H1 (cell line): Measurements from ENCODE around the gene PDGFD. TPM values are rescaled to one million over a fixed set of nuclear protein-coding genes. Genes with fewer than 3 reads are reported as not detected.

Source experiments
- CTCF ChIA-PET: fragments of 300-600 bp; sonication (Branson Sonifier 250); formaldehyde crosslinking; loops from one replicate; lab custom pipeline; 2021; ENCODE audit not compliant: partially characterized antibody; lab: Charles Lee
- POLR2A ChIA-PET: fragments of 300-600 bp; sonication (Branson Sonifier 250); formaldehyde crosslinking; loops from one replicate; lab custom pipeline; 2021; ENCODE audit warnings: inconsistent platforms; ENCODE audit not compliant: partially characterized antibody; lab: Charles Lee
- DNase-seq, 2 experiments: peaks; one replicate each; pipeline versions ENCODE4 v3.0.0 to v3.0.0-alpha.2; 2010 to 2022; ENCODE audit warnings: low spot score in 2 of 2, low read depth in 1 of 2, mixed read lengths in 1 of 2
- FAIRE-seq: peaks from 2 replicates; lab custom pipeline; 2011; peaks lifted over from hg19 to GRCh38; lab: Jason Lieb, UNC
- H2AFZ ChIP-seq: 2 replicates; pipeline ENCODE4 v1.8.1; 2012; ENCODE audit warnings: low read length, inconsistent platforms
- H2AK5ac ChIP-seq: 2 replicates; pipeline ENCODE4 v1.6.1; 2013; ENCODE audit warnings: low read depth, low read length
- H2BK120ac ChIP-seq: replicated peaks from 2 replicates; pipeline ENCODE3; 2013; ENCODE audit warnings: low read depth, low read length, inconsistent platforms
- H2BK12ac ChIP-seq: 2 replicates; pipeline ENCODE4 v1.6.1; 2013; ENCODE audit warnings: low read depth, low read length
- H2BK15ac ChIP-seq: 2 replicates; pipeline ENCODE4 v1.6.1; 2013; ENCODE audit warnings: low read length
- H2BK20ac ChIP-seq: 2 replicates; pipeline ENCODE4 v1.6.1; 2013; ENCODE audit warnings: low read length
- H2BK5ac ChIP-seq: 2 replicates; pipeline ENCODE4 v1.6.1; 2013; ENCODE audit warnings: low read depth, low read length
- H3K14ac ChIP-seq: 2 replicates; pipeline ENCODE4 v1.6.1; 2013; ENCODE audit warnings: inconsistent platforms; ENCODE audit not compliant: insufficient read length
- H3K18ac ChIP-seq: 2 replicates; pipeline ENCODE4 v1.6.1; 2013; ENCODE audit warnings: low read length; ENCODE audit errors: extremely low read depth
- H3K23ac ChIP-seq: 2 replicates; pipeline ENCODE4 v1.6.1; 2013; ENCODE audit warnings: inconsistent platforms; ENCODE audit not compliant: insufficient read length
- H3K23me2 ChIP-seq: 2 replicates; pipeline ENCODE4 v1.6.1; 2013; ENCODE audit warnings: low read depth, low read length
- H3K27ac ChIP-seq: 2 replicates; pipeline ENCODE4 v1.6.1; 2011; ENCODE audit warnings: low read depth, low read length, inconsistent platforms
- H3K27me3 ChIP-seq, 4 experiments: replicated peaks in 1 of 4; 1 replicate in 1 of 4; 2 replicates in 3 of 4; pipeline versions ENCODE4 v1.6.1 to v1.8.1; 2011 to 2013; ENCODE audit warnings: low read length in 3 of 4, mild to moderate bottlenecking in 3 of 4, inconsistent platforms in 2 of 4, mixed read lengths in 2 of 4, moderate library complexity in 1 of 4; ENCODE audit not compliant: control insufficient read depth in 3 of 4, insufficient read depth in 3 of 4; ENCODE audit errors: extremely low read depth in 1 of 4
- H3K36me3 ChIP-seq, 4 experiments: 2 replicates each; pipeline versions ENCODE4 v1.6.1 to v1.8.1; 2011 to 2013; ENCODE audit warnings: mild to moderate bottlenecking in 4 of 4, low read length in 3 of 4, moderate library complexity in 2 of 4, control low read depth in 1 of 4, inconsistent platforms in 1 of 4; ENCODE audit not compliant: insufficient read depth in 4 of 4, control insufficient read depth in 2 of 4
- H3K4ac ChIP-seq: replicated peaks from 2 replicates; pipeline ENCODE3; 2013; ENCODE audit warnings: low read length, low read depth, mixed read lengths, inconsistent platforms; ENCODE audit not compliant: insufficient read length
- H3K4me1 ChIP-seq, 4 experiments: replicated peaks in 1 of 4; 1 replicate in 1 of 4; 2 replicates in 3 of 4; pipeline versions ENCODE4 v1.6.1 to v1.8.1; 2011 to 2013; ENCODE audit warnings: low read length in 3 of 4, inconsistent platforms in 2 of 4, mixed read lengths in 1 of 4; ENCODE audit not compliant: insufficient read depth in 4 of 4, control insufficient read depth in 3 of 4
- H3K4me2 ChIP-seq, 2 experiments: 2 replicates each; pipeline versions ENCODE4 v1.6.1 to v1.8.1; 2011 to 2013; ENCODE audit warnings: low read depth in 2 of 2, low read length in 2 of 2, control low read depth in 1 of 2, inconsistent platforms in 1 of 2, mild to moderate bottlenecking in 1 of 2; ENCODE audit not compliant: insufficient read depth in 1 of 2
- H3K4me3 ChIP-seq, 4 experiments: fragments of 200-600, 300-600 bp in 1 of 4; sonication (generic), shearing (Covaris generic), sonication (Bioruptor Twin) in 1 of 4; 2 replicates each; pipeline versions ENCODE4 v1.5.1 to v1.8.1; 2011 to 2016; ENCODE audit warnings: low read length in 4 of 4, low read depth in 3 of 4, control low read depth in 2 of 4, inconsistent platforms in 2 of 4, mild to moderate bottlenecking in 2 of 4, mixed read lengths in 1 of 4, moderate library complexity in 1 of 4; ENCODE audit not compliant: insufficient read depth in 2 of 4; ENCODE audit errors: extremely low read depth in 1 of 4
- H3K56ac ChIP-seq: replicated peaks from 2 replicates; pipeline ENCODE3; 2013; ENCODE audit warnings: low read depth, mild to moderate bottlenecking, mixed read lengths, low read length, inconsistent platforms; ENCODE audit not compliant: insufficient read length
- H3K79me1 ChIP-seq: 2 replicates; pipeline ENCODE4 v1.6.1; 2013; ENCODE audit warnings: low read depth, low read length, control low read depth
- H3K79me2 ChIP-seq, 2 experiments: 2 replicates each; pipeline versions ENCODE4 v1.6.1 to v1.8.1; 2012 to 2013; ENCODE audit warnings: low read length in 2 of 2, mild to moderate bottlenecking in 2 of 2, inconsistent platforms in 1 of 2; ENCODE audit not compliant: insufficient read depth in 2 of 2, control insufficient read depth in 1 of 2
- H3K9ac ChIP-seq, 4 experiments: replicated peaks in 1 of 4; 1 replicate in 1 of 4; 2 replicates in 3 of 4; pipeline versions ENCODE4 v1.6.1 to v1.8.1; 2011 to 2013; ENCODE audit warnings: low read depth in 3 of 4, low read length in 3 of 4, control low read depth in 2 of 4, mild to moderate bottlenecking in 2 of 4, moderate library complexity in 2 of 4, inconsistent platforms in 1 of 4; ENCODE audit errors: extremely low read depth in 1 of 4
- H3K9me3 ChIP-seq, 2 experiments: 2 replicates each; pipeline versions ENCODE4 v1.6.1 to v1.8.1; 2012 to 2013; ENCODE audit warnings: mild to moderate bottlenecking in 2 of 2, moderate library complexity in 2 of 2, control low read depth in 1 of 2, inconsistent platforms in 1 of 2, low read depth in 1 of 2, low read length in 1 of 2, mixed read lengths in 1 of 2; ENCODE audit not compliant: insufficient read depth in 2 of 2
- H4K20me1 ChIP-seq, 2 experiments: replicated peaks in 1 of 2; 2 replicates each; pipeline versions ENCODE3 to v1.8.1; 2011 to 2013; ENCODE audit warnings: inconsistent platforms in 2 of 2, low read length in 2 of 2, mild to moderate bottlenecking in 1 of 2; ENCODE audit not compliant: insufficient read depth in 2 of 2, control insufficient read depth in 1 of 2
- H4K5ac ChIP-seq: 2 replicates; pipeline ENCODE4 v1.6.1; 2013; ENCODE audit warnings: low read length, low read depth, mixed read lengths, inconsistent platforms; ENCODE audit not compliant: insufficient read length
- H4K8ac ChIP-seq: 2 replicates; pipeline ENCODE4 v1.8.0; 2013; ENCODE audit warnings: mild to moderate bottlenecking, moderate library complexity, low read length, inconsistent platforms; ENCODE audit not compliant: insufficient read depth; ENCODE audit errors: extremely low read depth
- H4K91ac ChIP-seq: replicated peaks from 2 replicates; pipeline ENCODE3; 2013; ENCODE audit warnings: low read length, mixed read lengths, inconsistent platforms; ENCODE audit not compliant: insufficient read length
- CBX8 ChIP-seq: fragments of 300-800, 300-1000 bp; sonication (generic); IDR thresholded peaks from 2 replicates; pipeline ENCODE4 v1.7.1; 2016; ENCODE audit warnings: low read depth, low read length, borderline replicate concordance
- CTBP2 ChIP-seq: IDR thresholded peaks from 2 replicates; pipeline ENCODE4 v1.7.0; 2011; ENCODE audit warnings: borderline replicate concordance, mild to moderate bottlenecking, moderate library complexity, mixed read lengths, low read length; ENCODE audit not compliant: insufficient read depth, insufficient read length
- EGR1 ChIP-seq: IDR thresholded peaks from 2 replicates; pipeline ENCODE4 v1.6.1; 2011; ENCODE audit warnings: low read depth, low read length, borderline replicate concordance
- EZH2 ChIP-seq: fragments of 200-600 bp; sonication (generic); IDR thresholded peaks from 2 replicates; pipeline ENCODE4 v1.7.1; 2012; ENCODE audit warnings: low read depth, mild to moderate bottlenecking, moderate library complexity, low read length, inconsistent platforms; ENCODE audit not compliant: severe bottlenecking
- HDAC2 ChIP-seq, 2 experiments: fragments of 300-600 bp in 1 of 2; sonication (generic) in 1 of 2; IDR thresholded peaks; 2 replicates each; pipeline ENCODE4 v1.6.1; 2011 to 2012; ENCODE audit warnings: low read depth in 2 of 2, low read length in 2 of 2, mild to moderate bottlenecking in 2 of 2, moderate library complexity in 2 of 2, borderline replicate concordance in 1 of 2, inconsistent platforms in 1 of 2
- RXRA ChIP-seq: IDR thresholded peaks from 2 replicates; pipeline ENCODE4 v1.6.1; 2011; ENCODE audit warnings: low read depth, mild to moderate bottlenecking, low read length, moderate library complexity; ENCODE audit not compliant: insufficient read depth
- SP1 ChIP-seq: IDR thresholded peaks from 2 replicates; pipeline ENCODE4 v1.6.1; 2011; ENCODE audit warnings: low read depth, low read length
- SRF ChIP-seq: IDR thresholded peaks from 2 replicates; pipeline ENCODE4 v1.6.1; 2011; ENCODE audit warnings: mild to moderate bottlenecking, low read depth, low read length, moderate library complexity
- ZNF274 ChIP-seq: IDR thresholded peaks from 2 replicates; pipeline ENCODE4 v1.7.0; 2012; ENCODE audit warnings: low read length, borderline replicate concordance; ENCODE audit errors: extremely low read depth
- WGBS, 2 experiments: shearing (Covaris generic) in 1 of 2; methylation state at CpG; one replicate each; pipeline versions ENCODE4 v1.1.6 to v1.1.7; 2013 to 2015; ENCODE audit warnings: low lambda C conversion rate in 2 of 2, mixed read lengths in 2 of 2, inconsistent platforms in 1 of 2, low coverage in 1 of 2, missing lambda C conversion rate in 1 of 2; ENCODE audit not compliant: insufficient replicate concordance in 2 of 2, insufficient coverage in 1 of 2, insufficient read length in 1 of 2; ENCODE audit errors: extremely low coverage in 1 of 2, missing lambda C conversion rate in 1 of 2; 5-methylcytosine and 5-hydroxymethylcytosine counted together
- polyA plus RNA-seq, 7 experiments: library from polyadenylated mRNA; depleted of rRNA in 3 of 7; stranded (reverse) in 5 of 7; unstranded in 2 of 7; fragments of >200 nt in 5 of 7; fragments of 200-250 nt in 2 of 7; gene quantifications; 1 replicate in 5 of 7; 2 replicates in 1 of 7; 4 replicates in 1 of 7; pipeline versions ENCODE4 v1.2.1 to v1.2.3, GENCODE V29; 2011 to 2013; ENCODE audit warnings: missing spikeins in 2 of 7, mixed read lengths in 2 of 7
- total RNA-seq: library from RNA; stranded (reverse); fragmentation: NEBNext Ultra II Directional; extraction: Animal tissue kit (Norgen Biotek cat#: 25700); gene quantifications from 2 replicates; pipeline ENCODE4 v1.2.1, GENCODE V29; 2021

The PDGFD gene
- total and polyA plus RNA-seq, 2 of the 8 experiments (the other 6 are each of a cell fraction or from before 2014, with no cell fraction given) = 1.1 to 3.9 TPM

DNA sequence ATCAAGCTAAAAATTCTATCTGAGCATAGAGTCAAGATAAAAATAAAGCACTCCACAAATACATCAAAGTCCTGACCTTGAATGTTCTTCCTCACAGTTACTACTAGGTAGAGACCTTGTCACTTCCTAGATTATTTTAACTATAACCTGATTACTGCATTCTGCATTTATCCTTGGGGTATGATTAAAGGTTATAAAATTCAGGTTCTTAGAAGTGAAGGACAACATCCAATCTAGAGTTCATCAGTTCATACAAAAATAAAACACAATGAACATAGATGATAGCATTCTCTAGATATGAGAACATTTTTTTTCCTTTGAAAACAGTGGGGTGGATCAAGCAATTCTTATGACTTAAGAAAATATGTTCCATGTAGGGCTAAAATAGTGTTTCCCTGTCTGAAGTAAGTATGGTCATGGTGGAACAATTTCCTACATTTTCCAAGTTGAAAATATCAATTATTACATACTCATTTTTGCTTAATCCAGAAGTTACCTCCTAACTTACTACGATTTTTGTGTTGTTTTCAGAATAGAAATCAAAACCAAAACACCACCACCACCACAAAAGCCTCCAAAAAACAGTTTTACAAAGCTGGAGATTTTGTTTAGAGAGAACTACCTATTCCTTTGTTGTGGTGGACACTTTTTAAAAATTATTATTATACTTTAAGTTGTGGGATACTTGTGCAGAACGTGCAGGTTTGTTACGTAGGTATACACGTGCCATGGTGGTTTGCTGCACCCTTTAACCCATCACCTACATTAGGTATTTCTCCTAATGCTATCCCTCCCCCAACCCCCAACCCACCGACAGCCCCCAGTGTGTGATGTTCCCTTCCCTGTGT, 239.6 kb downstream of the PDGFD start:
- Histone ChIP-seq H2BK20ac (no peak overlapping the region), H3K9me3 (no peaks in the 10 kb centered on the region), H3K79me1 (no peaks in the 10 kb centered on the region), H3K14ac (no peak overlapping the region), H4K91ac (no peak overlapping the region), H2AK5ac (no peak overlapping the region), H3K79me2 (no peaks in the 10 kb centered on the region), H3K18ac (no peak overlapping the region), H3K36me3 (no peaks in the 10 kb centered on the region), H4K20me1 (no peaks in the 10 kb centered on the region), H3K9ac (no peak overlapping the region), H3K23me2 (no peaks in the 10 kb centered on the region), H2BK15ac (no peak overlapping the region), H3K27me3 (no peaks in the 10 kb centered on the region), H3K4me1 (peaks cover 0 to 3% (median 0%) of the 10 kb centered on the region in 4 experiments; a peak in 2 of 7 replicates), H3K4me2 (no peak overlapping the region), H3K4me3 (no peak overlapping the region), H4K5ac (no peak overlapping the region), H4K8ac (no peak overlapping the region), H2BK5ac (no peak overlapping the region), H3K56ac (no peak overlapping the region), H3K27ac (no peak overlapping the region), H2BK120ac (no peak overlapping the region), H2BK12ac (no peak overlapping the region), H3K23ac (no peak overlapping the region), H2AFZ (no peak overlapping the region), H3K4ac (no peak overlapping the region)
- FAIRE-seq = no peak
- ChIA-PET POLR2A (no interaction called here), CTCF (interaction anchor here (1.2 kb wide), 1 partner anchor 410 kb away, joined by 3 read pairs; no protein-coding TSS in a partner anchor)
- DNase-seq = no peak
- whole genome bisulfite sequencing, 2 experiments = 93% methylated on average over 5 of the region's 5 CpGs; no CpG with 5 or more reads in 1 of the 2 experiments
- TF ChIP-seq EGR1 (no peak), ZNF274 (no peak), CBX8 (no peak), EZH2 (no peak), HDAC2 (IDR thresholded peaks at IDR 0.05; ENCODE audit: borderline replicate concordance in 1 of 2, low read depth in 2 of 2, low read length in 2 of 2) (no peak), CTBP2 (no peak), SRF (no peak), SP1 (no peak), RXRA (no peak)
